Left kidney (tissue), 2 donors: ENCODE data around the gene CHD2. TPM values are rescaled to one million over a fixed set of nuclear protein-coding genes. Genes with fewer than 3 reads are reported as not detected.
"Not testable (repeated sequence)": the region's sequence is repeated elsewhere in the genome, so short reads cannot be mapped to it uniquely, and the experiment has no call there.

ENCODE experiments used
- DNase-seq: peaks from one replicate; pipeline ENCODE4 v3.0.0-alpha.2; 2013
- polyA plus RNA-seq: library from polyadenylated mRNA; unstranded; fragments of 120-200 nt; gene quantifications from one replicate; pipeline ENCODE4 v1.2.1, GENCODE V29; 2013; ENCODE audit not compliant: insufficient read length

The CHD2 gene
- polyA plus RNA-seq, 1 donor: 134 TPM

DNA sequence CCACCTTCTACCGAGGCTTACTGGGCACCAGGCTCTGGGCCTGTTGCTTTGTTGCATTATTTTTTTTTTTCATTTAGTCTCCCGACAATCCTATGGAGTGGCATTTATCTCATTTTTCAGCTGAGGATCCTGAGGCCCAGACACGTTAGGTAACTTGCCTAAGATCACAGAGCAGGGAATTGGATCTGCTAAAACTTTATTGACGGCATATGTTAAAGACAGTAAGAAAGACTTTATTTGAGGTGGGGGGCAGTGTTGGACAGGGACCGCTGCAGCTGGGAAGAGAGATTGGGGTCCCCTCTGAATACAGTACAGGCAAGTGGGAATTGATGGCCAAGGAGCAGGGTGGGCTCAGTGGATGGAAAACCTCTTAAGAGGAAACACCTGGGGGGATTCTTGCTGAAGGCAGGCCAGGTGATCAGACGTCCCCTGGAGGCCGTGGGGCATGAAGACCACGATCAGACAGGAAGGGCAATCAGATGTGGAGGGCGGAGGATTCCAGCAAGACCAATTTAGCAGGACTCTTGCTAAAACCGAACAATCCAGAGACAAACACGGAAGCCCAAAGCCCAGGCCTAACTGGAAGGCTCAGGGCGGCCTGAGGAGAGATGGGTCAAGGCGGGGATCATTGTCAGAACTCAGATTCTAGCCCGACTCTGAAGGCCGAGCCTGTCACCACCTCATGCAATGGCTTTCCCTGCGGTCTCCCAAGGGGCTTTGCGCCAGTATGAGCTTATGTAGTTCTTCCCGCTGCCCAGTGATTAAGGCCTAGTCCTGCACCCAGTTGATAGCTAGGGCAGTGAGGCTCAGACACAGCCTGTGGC is 135.2 kb downstream of the CHD2 start:
- DNase-seq: no peak

DNA sequence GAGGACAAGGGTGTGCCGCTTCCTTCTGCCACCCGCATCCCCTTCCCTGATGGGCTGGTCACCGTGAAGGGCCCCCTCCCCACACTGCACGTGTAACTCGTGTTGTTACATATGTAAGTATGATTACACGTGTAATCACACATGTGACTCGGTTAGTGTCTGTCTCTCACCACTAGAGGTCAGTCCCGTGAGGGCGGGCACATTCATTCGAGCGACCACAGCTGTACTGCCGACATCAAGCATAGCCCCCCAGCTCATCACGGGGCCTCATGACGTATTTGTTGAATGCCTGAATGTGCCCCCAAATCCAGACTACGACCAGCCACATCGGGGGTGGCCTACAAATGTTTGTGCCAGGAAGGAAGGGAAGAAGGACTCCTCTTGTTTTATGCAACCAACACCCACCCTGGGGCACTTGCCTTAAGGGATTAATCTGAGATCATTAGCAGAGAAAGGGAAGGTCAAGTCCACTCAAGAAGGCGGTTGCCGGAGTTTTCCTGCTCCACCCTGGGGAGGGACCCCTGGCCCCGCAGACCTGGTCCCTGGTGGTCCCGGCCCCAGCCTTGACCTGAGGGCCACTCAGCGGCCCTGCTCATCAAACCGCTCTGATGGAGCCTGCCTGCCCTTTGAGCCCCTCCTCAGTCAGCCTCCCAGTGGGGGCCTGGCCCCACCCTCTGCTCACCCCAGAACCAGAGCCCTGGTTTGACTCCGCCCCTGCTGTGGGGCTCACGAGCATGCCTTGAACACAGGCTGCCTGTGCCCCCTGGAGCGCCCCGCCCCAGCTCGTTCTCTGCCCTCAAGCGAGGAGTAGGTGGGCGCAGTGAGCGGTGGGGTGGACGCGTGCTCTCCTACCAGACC is 136.1 kb downstream of the CHD2 start:
- DNase-seq: peak; percentile 45

DNA sequence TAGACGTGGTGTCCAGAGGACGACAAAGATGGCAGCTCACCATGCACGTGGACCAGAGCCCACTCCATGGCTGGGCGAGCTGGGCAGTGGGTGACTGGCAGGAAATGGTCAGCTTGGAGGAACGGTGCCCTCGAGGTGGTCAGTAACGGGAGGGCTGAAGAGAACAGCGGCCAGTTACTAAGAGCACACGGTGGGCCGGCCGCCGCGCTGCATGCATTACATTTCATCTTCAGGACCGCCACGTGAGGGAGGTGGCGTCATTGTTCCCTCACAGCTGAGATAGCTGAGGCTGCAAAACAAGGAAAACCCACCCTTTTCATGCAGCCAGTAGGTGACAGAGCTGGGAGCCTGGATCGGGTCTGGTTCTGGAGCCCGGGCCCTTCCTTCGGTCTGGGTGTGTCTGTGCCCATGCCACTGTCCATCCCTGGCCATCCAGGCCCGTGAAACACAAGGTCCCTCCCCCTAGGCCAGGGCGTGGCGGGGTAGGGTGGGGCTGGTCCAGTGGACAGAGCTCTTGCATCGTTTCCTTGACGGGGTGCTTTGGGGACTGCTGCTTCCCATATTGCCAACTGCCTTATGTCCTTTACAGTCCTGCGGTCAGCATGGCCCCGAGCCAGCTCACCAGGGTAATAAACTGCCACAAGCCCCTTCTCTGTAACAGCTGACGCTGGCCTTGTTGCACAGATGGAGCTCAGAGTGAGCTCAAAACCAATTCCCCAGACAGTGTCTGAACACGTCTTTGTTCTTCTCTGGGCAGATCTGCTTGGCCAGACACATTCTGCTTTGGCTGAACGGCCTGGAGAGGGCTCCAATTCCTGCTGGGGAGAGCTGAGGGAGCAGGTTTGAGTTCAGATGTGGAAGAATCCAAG is 137.1 kb downstream of the CHD2 start:
- no peak for DNase-seq

DNA sequence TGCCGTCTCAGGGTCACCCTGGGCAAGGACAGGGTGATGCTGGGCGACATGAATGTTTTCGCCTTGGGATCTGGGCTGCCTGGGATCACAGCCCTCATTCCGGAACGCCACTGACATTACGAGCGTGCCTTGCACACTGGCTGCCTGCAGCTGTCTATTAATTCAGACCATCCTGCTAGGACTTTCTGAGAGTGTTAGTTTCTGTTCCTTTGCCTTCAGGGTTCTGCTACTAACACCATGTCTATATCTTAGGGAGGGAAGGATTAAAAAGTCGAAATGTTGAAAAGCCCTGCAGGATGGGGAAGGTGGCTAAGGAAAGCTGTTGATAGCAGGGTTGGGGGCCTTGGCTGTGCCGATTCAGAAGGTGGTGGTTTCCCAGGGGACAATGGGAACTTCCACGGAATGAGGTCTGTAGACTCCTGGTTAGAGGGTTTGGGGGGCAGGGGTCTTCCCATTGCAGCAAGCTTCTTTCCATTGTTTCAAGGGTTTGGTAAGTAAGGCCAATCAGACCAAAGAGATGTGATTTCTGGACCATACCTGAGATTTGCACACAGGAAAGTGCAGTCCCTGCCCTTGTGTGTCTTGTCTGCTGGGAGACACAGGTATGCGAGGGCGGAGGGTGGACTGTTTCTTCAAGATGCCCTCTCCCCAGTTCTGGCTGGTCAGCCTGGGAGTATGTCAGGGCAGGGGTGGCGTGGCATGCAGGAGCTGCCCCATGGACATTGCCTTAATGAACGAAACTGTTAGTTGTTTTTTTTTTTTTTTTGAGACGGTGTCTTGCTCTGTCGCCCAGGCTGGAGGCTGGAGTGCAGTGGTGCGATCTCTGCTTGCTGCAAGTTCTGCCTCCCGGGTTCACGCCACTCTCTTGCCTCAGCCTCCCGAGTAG is 137.9 kb downstream of the CHD2 start:
- no peak for DNase-seq

DNA sequence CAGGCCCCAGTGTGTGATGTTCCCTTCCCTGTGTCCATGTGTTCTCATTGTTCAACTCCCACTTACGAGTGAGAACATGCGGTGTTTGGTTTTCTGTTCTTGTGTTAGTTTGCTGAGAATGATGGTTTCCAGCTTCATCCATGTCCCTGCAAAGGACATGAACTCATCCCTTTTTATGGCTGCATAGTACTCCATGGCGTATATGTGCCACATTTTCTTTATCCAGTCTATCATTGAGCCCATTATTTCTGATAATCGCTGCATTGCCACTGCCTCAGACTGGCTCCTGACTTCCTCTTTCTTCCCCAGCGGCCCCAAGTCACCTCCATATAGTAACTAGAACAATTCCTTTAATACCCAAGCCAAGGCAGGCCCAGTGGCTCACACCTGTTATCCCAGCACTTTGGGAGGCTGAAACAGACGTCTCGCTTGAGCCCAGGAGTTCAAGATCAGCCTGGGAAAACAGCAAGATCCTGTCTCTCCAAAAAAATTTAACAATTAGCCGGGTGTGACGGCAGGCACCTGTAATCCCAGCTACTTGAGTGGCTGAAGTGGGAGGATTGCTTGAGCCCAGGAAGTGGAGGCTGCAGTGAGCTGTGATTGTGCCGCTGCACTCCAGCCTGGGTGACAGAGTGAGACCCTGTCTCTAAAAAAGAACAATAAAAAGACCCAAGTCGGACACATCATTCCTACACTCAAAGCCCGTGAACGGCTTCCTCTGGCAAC is 139.6 kb downstream of the CHD2 start:
- not testable (repeated sequence) for DNase-seq

DNA sequence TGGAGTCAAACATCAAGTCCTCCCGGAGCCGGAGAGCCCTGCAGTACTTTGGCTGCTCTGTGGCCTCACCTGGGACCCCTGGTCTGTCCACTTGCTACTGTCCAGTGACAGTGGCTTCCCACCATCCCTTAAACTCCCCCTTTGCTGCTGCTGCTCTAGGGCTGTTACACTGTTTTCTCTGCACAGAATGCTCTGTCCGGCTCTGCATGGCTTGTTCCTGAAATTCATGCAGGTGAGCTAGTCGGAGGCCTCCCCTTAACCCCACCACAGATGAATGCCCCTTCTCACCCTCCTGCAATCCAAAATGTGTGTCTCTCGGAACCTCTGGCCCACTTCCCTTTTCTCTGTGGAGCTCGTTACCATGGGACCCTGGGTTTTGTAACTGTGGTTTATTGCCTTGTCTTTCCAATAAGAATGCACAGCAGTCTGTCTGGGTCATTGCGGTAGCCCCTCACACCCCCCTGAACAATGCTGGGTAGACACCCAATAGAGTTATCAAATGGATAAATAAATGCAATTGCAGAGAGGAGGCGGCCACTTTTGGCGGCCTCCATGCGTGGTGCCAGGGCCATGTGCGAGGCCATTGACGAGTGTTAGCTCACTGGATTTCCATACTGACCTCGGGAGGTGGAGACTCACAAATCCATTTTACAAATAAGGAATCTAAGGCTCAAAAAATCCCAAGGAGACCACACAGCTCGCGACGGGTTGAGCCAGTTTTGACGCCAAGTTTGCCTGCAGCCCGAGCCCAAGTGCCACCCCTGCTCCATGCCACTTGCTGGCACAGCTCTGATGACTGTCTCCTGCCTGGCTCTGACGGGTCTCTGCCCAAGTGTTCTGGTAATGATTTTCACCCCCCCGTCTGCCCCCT is 140.4 kb downstream of the CHD2 start:
- DNase-seq: no peak

DNA sequence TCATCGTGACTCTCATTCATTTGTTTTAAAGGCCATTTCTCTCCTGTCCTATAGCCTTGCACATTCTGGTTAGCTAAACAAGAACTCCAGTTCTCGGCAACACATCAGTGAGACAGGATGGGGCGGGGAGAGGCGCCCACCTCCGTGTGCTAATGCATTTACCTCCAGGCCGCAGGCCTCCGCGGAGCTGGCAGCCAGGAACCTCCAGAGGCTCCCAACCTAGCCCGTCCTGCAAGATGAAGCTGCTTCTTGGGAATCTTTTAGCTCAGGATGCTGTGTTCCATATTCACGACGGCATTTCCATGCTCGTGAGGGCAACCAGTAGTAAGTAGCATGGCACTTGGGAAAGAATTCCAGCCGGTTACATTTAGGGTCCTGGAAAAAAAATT is 141.0 kb downstream of the CHD2 start:
- DNase-seq: no peak

DNA sequence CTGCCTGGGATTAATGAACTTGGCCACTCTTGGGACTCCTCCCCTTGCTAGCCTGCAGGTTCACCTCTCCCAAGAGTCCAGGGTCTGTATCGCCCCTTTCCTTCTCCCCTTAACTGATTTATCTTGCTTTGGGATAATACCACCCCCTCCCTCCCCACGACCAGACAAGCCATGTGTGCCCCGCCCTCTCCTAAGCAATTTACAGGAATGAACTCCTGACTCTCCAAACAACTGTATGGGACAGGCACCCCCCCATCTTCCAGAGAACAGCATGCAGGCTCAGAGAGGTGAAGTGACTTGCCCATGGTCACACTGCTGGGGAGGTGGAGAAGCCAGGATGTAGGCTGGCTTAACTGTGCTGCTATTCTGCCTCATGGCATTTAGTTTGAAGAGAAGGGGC is 142.1 kb downstream of the CHD2 start:
- DNase-seq: no peak

DNA sequence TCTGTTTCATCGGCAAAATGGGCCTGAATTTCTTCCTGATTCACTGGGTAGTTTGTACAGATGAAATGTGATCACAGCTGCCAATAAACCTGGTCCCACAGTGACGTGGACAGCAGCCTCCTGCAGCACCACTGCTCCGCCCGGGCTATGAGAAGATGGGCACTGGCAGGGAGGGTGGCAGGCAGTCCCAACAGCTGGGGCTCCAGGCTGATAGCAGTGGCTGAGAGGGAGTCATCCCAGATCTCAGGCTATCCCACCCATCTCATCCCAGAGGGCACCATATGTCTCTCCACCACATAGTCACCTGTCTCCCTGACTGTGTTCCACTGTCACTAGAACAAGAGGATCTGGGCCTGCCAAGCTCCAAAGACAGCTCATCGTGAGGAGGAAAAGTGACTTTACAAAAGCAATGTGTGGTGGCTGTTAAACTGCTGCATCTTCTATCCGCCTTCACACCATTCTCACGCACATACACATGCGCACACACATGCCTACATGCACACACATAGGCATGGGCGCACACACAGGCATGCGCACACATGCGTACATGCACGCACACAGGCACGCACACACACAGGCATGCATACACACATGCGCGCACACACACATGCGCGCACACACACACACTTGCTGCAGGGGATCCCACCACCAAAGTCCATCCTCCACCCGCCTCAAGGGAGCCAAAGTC is 142.7 kb downstream of the CHD2 start:
- no peak for DNase-seq

DNA sequence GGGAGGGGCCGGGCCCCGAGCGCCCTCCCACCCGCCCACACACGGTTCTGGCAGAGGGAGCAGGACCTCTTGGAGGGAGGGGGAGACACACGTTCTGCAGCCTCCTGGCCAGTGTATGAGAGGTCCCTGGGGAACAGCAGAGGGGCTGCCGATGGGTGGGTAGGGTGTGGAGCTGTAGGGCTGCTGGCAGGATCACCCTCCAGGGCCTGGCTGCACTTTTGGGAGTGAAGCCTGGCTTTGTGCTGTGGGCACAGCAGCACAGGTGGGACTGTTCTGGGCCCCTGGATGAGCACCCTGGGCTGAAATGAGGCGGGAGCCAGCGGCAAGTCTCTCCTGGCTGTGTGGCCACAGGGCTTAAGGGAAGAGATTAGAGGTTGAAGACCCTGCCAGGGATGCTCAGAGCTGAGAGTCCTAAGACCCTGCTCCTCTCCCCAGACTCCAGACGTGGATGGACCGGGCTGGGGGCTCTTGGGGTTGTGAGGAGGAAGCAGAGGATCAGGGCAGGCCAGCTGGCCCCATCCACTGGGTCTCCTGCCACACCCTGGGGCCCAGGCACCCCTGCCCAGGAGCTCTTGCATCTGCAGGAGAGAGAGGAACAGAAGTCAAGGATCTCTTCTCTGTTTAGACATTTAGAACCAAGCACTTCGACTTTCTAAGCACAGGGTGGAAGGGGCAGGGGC is 143.6 kb downstream of the CHD2 start:
- no peak for DNase-seq

DNA sequence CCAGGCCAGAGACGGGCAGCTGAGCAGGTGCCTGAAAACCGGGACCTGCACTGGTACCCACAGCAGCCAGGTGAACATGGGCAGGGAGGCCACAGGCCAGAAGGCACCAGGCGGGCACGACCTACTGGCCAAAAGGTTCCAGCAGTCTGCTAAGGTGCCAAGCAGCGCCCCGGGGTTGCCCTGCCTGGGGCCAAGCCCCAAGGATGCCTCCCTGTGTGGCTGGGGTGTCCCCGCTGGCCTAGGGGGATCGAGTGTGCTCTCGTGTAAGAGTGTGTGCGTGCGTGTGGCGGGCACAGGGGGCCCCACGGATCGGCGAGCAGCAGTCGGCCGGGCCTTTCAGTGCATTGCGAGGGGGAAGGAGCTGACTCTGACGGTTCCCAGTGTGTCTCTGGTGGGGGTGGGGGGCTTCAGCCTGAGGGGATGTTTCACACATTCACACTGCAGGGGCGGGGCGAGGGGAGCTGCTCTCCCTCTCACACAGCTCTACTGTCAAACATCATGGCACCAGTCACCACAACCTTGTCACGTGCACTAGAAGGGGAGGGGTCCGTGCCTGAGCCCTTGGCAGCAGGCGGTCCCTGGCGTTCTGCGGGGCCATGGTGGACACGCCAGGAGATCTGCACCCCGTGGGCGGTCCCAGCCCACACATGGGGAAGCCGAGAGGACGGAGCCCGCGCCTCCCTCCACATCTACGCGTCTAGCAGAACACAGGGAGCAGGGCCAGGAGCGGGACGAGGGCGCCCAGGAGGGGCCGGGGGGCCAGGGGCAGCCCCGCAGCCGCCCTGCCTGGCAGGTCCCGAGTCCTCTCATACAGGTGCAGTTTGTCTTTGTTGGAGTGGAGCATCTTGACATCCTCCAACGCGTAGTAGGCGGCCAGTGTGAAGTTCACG is 144.4 kb downstream of the CHD2 start:
- DNase-seq: no peak

DNA sequence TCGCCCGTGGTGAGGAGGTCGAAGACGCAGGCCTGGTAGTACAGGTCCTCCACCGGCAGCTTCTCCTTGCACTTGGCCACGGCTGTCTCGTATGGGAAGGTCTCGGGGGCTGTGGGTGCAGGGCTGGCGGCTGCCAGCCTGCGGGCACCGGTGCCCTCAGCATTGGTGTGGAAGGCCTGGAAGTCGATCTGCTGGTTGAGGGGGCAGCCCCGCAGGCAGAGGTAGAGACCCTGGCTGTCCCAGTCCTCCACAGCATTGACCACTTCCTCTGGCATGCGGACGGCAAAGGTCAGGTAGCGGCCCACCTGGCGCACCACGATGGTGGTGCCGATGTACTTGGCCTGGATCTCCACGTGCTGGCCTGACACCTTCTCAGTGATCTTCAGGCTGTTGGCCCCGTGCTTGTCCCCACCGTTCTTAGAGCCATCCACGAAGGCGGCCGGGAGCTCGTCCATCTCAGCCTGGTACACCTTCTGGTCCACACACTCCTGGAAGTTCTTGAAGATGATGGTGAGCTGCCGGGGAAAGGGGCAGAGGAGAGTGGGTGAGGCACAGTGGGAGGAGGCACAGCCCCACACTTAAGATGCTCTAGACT is 145.2 kb downstream of the CHD2 start:
- no peak for DNase-seq

DNA sequence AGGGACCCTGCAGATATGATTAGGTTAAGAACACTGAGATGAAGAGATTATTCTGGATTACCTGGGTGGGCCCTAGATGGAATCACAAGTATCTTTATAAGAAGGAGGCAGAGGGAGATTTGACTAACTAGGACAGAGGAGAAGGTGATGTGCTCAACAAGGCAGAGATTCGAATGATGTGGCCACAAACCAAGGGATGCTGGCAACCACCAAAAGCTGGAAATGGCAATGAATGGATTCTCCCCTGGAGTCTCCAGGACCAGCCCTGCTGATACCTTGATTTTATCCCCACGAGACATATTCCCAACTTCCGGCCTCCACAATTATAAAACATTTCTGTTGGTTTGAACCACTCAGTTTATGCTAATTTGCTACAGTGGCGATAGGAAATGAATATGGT is 146.0 kb downstream of the CHD2 start:
- no peak for DNase-seq

DNA sequence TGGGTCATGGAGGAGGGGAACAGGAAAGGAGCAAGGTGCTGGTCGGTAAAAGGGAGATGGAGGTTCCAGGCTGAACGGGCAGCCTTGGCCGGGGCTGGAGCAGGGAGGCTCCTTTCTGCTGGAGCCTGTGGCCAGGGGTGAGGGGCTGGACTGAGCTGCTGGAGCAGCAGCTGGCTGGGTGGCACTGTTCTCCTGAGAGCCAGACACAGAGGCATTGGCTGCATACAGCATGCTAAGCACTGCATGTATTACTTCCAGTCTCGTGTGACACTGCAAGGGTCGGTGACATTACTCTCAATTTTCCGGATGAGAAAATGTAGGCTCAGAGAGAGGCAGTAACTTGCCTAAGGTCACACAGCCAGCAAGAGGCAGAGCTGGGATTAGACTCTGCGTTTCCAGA is 146.6 kb downstream of the CHD2 start:
- DNase-seq: no peak

DNA sequence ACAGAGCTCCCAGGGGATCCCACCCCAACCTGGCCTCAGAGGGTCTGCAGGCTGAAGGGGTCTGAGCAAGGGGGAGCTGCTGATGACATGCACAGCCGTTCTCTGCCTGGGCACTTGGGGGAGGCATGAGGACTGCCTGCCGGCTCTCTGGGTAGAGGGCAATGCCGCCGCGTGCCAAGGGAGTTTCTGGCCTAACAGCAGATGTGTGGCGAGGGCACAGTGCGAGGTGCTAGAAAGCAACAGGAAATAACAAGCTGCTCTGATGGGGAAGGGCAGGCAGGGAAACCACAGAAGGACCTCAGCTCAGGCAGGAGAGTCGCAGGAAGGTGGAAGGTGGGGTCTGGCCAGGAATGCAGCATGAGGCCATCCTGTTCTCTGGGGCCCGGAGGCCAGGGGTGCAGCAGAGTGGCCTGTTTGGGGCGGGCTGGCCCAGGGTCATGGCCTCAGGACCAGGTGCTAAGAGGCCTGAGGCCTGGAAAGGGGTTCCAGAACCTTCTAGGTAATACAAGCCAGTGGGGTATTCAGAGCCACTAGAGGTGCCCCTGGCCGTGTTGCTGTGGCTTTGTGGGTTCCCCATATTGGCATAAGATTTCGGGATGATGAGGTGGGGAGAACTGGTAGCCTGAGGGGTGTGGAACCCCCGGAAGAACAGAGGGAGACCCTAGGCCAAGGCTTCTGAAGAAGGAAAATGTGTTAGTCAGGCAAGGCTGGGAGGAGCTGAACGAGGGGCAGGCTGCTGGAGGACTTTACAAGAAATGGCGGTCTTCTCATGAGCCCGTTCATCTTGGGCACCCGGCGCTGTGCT is 147.7 kb downstream of the CHD2 start:
- DNase-seq: no peak

DNA sequence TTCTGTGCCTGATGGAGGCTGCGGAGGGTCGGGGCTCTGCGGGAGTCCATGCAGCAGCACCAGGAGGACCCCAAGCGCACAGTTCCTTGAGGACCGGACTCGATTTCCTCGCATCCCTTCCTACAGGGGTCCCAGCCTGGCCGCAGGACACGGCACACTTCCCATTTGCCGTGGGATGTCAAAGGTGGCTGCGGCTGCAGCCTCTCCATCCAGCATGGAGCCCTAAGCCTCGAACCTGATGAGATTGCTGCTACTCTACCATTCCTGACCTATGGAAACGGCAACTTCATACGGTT is 148.2 kb downstream of the CHD2 start:
- no peak for DNase-seq
